Panc1 (cell line): Measurements from ENCODE around the gene AP3S2. TPM values are rescaled to one million over a fixed set of nuclear protein-coding genes. Genes with fewer than 3 reads are reported as not detected.
"Not testable (repeated sequence)": the region's sequence is repeated elsewhere in the genome, so short reads cannot be mapped to it uniquely, and the experiment has no call there.

Experiments used
- ATAC-seq: fragments of 200-7000 bp; cut with Tn5 transposase; 2 replicates; pipeline ENCODE4 v1.9.1; 2020; ENCODE audit warnings: mild to moderate bottlenecking, moderate library complexity
- BruUV-seq: library from RNA; stranded (reverse); fragments of 400-500 nt; replicated peaks from 2 replicates; lab custom pipeline; 2021; lab: Mats Ljungman, UMichigan
- CTCF ChIA-PET: fragments of 300-600 bp; sonication (Branson Sonifier 250); formaldehyde crosslinking; loops from one replicate; lab custom pipeline; 2022; ENCODE audit warnings: antibody characterized with exemption; lab: Charles Lee
- POLR2A ChIA-PET: fragments of 300-600 bp; sonication (Branson Sonifier 250); formaldehyde crosslinking; loops from one replicate; lab custom pipeline; 2022; ENCODE audit warnings: antibody characterized with exemption; lab: Charles Lee
- DNase-seq: peaks from one replicate; pipeline ENCODE4 v3.0.0-alpha.2; 2010; ENCODE audit warnings: low read depth, low spot score
- H3K27ac ChIP-seq: 2 replicates; pipeline ENCODE4 v1.5.1; 2011; ENCODE audit warnings: mild to moderate bottlenecking, low read length, inconsistent platforms
- H3K27me3 ChIP-seq: fragments of 200-500 bp; sonication (Bioruptor generic); 2 replicates; pipeline ENCODE4 v1.6.0; 2014; ENCODE audit warnings: low read length, inconsistent platforms; ENCODE audit not compliant: control insufficient read depth, insufficient read depth
- H3K36me3 ChIP-seq: fragments of 200-500 bp; sonication (Bioruptor generic); 2 replicates; pipeline ENCODE4 v1.5.1; 2014; ENCODE audit warnings: inconsistent platforms, mild to moderate bottlenecking, low read length, moderate library complexity; ENCODE audit not compliant: control insufficient read depth, insufficient read depth
- H3K4me1 ChIP-seq: 2 replicates; pipeline ENCODE4 v1.5.1; 2011; ENCODE audit warnings: inconsistent platforms, mild to moderate bottlenecking, low read length, moderate library complexity; ENCODE audit not compliant: control insufficient read depth, insufficient read depth
- H3K4me3 ChIP-seq, 2 experiments: 2 replicates each; pipeline ENCODE4 v1.5.1; 2011 to 2012; ENCODE audit warnings: low read depth in 2 of 2, low read length in 2 of 2, mild to moderate bottlenecking in 2 of 2, inconsistent platforms in 1 of 2, moderate library complexity in 1 of 2
- H3K9me3 ChIP-seq: fragments of 200-500 bp; sonication (Bioruptor generic); 2 replicates; pipeline ENCODE4 v1.5.1; 2014; ENCODE audit warnings: low read depth, mild to moderate bottlenecking, inconsistent platforms, low read length, moderate library complexity; ENCODE audit not compliant: control insufficient read depth, insufficient read depth
- POLR2AphosphoS5 ChIP-seq: IDR thresholded peaks from 2 replicates; pipeline ENCODE4 v1.6.1; 2012; ENCODE audit warnings: mild to moderate bottlenecking, low read depth, low read length, moderate library complexity
- SIN3A ChIP-seq: IDR thresholded peaks from 2 replicates; pipeline ENCODE4 v1.6.1; 2012; ENCODE audit warnings: low read depth, mild to moderate bottlenecking, low read length, moderate library complexity, borderline replicate concordance; ENCODE audit not compliant: insufficient read depth
- TCF7L2 ChIP-seq: IDR thresholded peaks from 2 replicates; pipeline ENCODE4 v1.6.1; 2011; ENCODE audit warnings: mild to moderate bottlenecking, low read depth, low read length, inconsistent platforms
- in situ Hi-C: cut with HindIII; loops from 2 replicates; pipeline ENCODE4 v1.10.0; 2016; ENCODE audit warnings: low sequenced_read_pairs, low pct_unique_long_range_greater_than_20kb
- intact Hi-C: fragments of 100-400 bp; cut with micrococcal nuclease; formaldehyde crosslinking; loops from one replicate; pipeline ENCODE4 v1.10.0; 2022; ENCODE audit not compliant: unreplicated experiment
- total RNA-seq: library from RNA; stranded (reverse); gene quantifications from one replicate; pipeline ENCODE4 v1.2.1, GENCODE V29; 2021; ENCODE audit not compliant: unreplicated experiment
- TF ChIP-seq, protein P1 (sequence below): fragments of 450-650 bp; IDR thresholded peaks from 2 replicates; pipeline ENCODE4 v1.5.1; 2017; ENCODE audit warnings: mild to moderate bottlenecking
- TF ChIP-seq, protein P2 (sequence below), 2 experiments: IDR thresholded peaks; 2 replicates each; pipeline ENCODE4 v1.6.1; 2011 to 2012; ENCODE audit warnings: low read depth in 2 of 2, control low read depth in 1 of 2, low read length in 1 of 2, mild to moderate bottlenecking in 1 of 2, moderate library complexity in 1 of 2; ENCODE audit not compliant: insufficient read depth in 1 of 2

The AP3S2 gene
- total RNA-seq, 1 experiment from 2014 or later = 24.6 TPM

- H3K27me3 ChIP-seq = no peaks in the 10 kb centered on the region
- peaks cover 12% of the 10 kb centered on the region for H3K36me3 ChIP-seq
- ChIA-PET CTCF (interaction anchor here (0.6 to 3.0 kb wide), 8 partner anchors 11 to 198 kb away, joined by 3 to 16 read pairs (median 6); partner anchors contain the start of gene MESP1), POLR2A (interaction anchor here (1.2 kb wide), 1 partner anchor 138 kb away, joined by 3 read pairs; no protein-coding TSS in a partner anchor)
- H3K9me3 ChIP-seq = no peaks in the 10 kb centered on the region
- no peak for DNase-seq
- in situ Hi-C loops (no loop called here), intact Hi-C loops (no loop called here)
- TF ChIP-seq, protein P1, sequence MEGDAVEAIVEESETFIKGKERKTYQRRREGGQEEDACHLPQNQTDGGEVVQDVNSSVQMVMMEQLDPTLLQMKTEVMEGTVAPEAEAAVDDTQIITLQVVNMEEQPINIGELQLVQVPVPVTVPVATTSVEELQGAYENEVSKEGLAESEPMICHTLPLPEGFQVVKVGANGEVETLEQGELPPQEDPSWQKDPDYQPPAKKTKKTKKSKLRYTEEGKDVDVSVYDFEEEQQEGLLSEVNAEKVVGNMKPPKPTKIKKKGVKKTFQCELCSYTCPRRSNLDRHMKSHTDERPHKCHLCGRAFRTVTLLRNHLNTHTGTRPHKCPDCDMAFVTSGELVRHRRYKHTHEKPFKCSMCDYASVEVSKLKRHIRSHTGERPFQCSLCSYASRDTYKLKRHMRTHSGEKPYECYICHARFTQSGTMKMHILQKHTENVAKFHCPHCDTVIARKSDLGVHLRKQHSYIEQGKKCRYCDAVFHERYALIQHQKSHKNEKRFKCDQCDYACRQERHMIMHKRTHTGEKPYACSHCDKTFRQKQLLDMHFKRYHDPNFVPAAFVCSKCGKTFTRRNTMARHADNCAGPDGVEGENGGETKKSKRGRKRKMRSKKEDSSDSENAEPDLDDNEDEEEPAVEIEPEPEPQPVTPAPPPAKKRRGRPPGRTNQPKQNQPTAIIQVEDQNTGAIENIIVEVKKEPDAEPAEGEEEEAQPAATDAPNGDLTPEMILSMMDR = peak; percentile 79
- TF ChIP-seq SIN3A = no peak
- H3K4me1 ChIP-seq = no peaks in the 10 kb centered on the region
- no peak overlapping the region for H3K4me3 ChIP-seq
- no TSS peak for BruUV-seq
- no peak overlapping the region for H3K27ac ChIP-seq
- peak; percentile 79 for ATAC-seq
Observed at GRCh38 chr15:89888214-89888804, 5.5 kb downstream of the AP3S2 start.

- Histone ChIP-seq H3K4me3 (no peak overlapping the region), H3K4me1 (no peaks in the 10 kb centered on the region), H3K9me3 (no peaks in the 10 kb centered on the region), H3K36me3 (peaks cover 10% of the 10 kb centered on the region; the same call in 1 of the 2 replicates), H3K27me3 (no peaks in the 10 kb centered on the region), H3K27ac (no peak overlapping the region)
- no TSS peak for BruUV-seq
- TF ChIP-seq TCF7L2 (no peak), POLR2AphosphoS5 (no peak), SIN3A (no peak)
- TF ChIP-seq, protein P1 = no peak
- TF ChIP-seq, protein P2, sequence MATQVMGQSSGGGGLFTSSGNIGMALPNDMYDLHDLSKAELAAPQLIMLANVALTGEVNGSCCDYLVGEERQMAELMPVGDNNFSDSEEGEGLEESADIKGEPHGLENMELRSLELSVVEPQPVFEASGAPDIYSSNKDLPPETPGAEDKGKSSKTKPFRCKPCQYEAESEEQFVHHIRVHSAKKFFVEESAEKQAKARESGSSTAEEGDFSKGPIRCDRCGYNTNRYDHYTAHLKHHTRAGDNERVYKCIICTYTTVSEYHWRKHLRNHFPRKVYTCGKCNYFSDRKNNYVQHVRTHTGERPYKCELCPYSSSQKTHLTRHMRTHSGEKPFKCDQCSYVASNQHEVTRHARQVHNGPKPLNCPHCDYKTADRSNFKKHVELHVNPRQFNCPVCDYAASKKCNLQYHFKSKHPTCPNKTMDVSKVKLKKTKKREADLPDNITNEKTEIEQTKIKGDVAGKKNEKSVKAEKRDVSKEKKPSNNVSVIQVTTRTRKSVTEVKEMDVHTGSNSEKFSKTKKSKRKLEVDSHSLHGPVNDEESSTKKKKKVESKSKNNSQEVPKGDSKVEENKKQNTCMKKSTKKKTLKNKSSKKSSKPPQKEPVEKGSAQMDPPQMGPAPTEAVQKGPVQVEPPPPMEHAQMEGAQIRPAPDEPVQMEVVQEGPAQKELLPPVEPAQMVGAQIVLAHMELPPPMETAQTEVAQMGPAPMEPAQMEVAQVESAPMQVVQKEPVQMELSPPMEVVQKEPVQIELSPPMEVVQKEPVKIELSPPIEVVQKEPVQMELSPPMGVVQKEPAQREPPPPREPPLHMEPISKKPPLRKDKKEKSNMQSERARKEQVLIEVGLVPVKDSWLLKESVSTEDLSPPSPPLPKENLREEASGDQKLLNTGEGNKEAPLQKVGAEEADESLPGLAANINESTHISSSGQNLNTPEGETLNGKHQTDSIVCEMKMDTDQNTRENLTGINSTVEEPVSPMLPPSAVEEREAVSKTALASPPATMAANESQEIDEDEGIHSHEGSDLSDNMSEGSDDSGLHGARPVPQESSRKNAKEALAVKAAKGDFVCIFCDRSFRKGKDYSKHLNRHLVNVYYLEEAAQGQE (IDR thresholded peaks at IDR 0.05; ENCODE audit: insufficient read depth in 1 of 2, low read depth in 2 of 2, low read length in 1 of 2) = no peak
- intact Hi-C loops = no loop called here
- ChIA-PET POLR2A (no interaction called here), CTCF (no interaction called here)
- ATAC-seq (no peak), DNase-seq (no peak)
- in situ Hi-C loops = no loop called here
Observed at GRCh38 chr15:89885611-89886010, 8.2 kb downstream of the AP3S2 start.

DNA sequence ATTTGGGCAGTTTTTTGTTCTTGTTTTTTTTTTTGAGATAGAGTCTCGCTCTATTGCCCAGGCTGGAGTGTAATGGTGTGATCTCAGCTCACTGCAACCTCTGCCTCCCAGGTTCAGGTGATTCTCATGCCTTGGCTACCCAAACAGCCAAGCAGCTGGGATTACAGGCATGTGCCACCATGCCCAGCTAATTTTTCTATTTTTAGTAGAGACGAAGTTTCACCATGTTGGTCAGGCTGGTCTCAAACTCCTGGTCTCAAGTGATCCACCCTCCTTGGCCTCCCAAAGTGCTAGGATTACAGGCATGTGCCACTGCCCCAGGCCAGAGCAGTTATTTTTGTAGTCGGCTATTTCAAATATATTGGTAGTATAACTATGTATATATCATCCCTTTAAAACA is 8.6 kb downstream of the AP3S2 start:
- DNase-seq, H3K27me3 ChIP-seq, H3K27ac ChIP-seq, POLR2A ChIA-PET, intact Hi-C loops, ATAC-seq, H3K4me1 ChIP-seq, H3K4me3 ChIP-seq, CTCF ChIA-PET, BruUV-seq, H3K9me3 ChIP-seq, in situ Hi-C loops: not testable (repeated sequence)
- H3K36me3 ChIP-seq = peaks cover 11% of the 10 kb centered on the region; the same call in 1 of the 2 replicates
